K562 (cell line): Measurements from ENCODE around the gene ANKS1B.

Source experiments
- CEBPB ChIP-seq: fragments of 450-650 bp; IDR thresholded peaks from 2 replicates; pipeline ENCODE4 v1.6.1; 2016; ENCODE audit warnings: missing genetic modification characterization, missing compliant biosample characterization
- CREB1 ChIP-seq, 2 experiments: sonication (generic) in 1 of 2; formaldehyde crosslinking in 1 of 2; IDR thresholded peaks; 2 replicates each; pipeline versions ENCODE4 v1.6.1 to v1.8.0; 2012 to 2022; ENCODE audit warnings: inconsistent platforms in 1 of 2, mild to moderate bottlenecking in 1 of 2, missing genetic modification reagents in 1 of 2, moderate library complexity in 1 of 2
- CTCF ChIP-seq, 3 experiments: IDR thresholded peaks in 2 of 3; conservative IDR thresholded peaks in 1 of 3; 2 replicates each; pipeline ENCODE4 v1.5.1; 2011 to 2012; ENCODE audit warnings: low read length in 3 of 3, mild to moderate bottlenecking in 3 of 3, control low read depth in 2 of 3, improper control_type of control experiment in 1 of 3, inconsistent platforms in 1 of 3, low read depth in 1 of 3, mixed read lengths in 1 of 3, moderate library complexity in 1 of 3; ENCODE audit not compliant: insufficient read depth in 2 of 3
- EZH2 ChIP-seq: IDR thresholded peaks from 2 replicates; pipeline ENCODE4 v1.6.1; 2012; ENCODE audit warnings: low read depth, mild to moderate bottlenecking, inconsistent platforms, low read length, borderline replicate concordance
- FOXA1 ChIP-seq: fragments of 450-650 bp; IDR thresholded peaks from 2 replicates; pipeline ENCODE4 v1.6.1; 2016; ENCODE audit warnings: mild to moderate bottlenecking, borderline replicate concordance
- KAT7 ChIP-seq: sonication (generic); formaldehyde crosslinking; IDR thresholded peaks from 2 replicates; pipeline ENCODE4 v1.8.0; 2022; ENCODE audit warnings: missing genetic modification reagents, mild to moderate bottlenecking, borderline replicate concordance
- MAFF ChIP-seq: IDR thresholded peaks from 2 replicates; pipeline ENCODE4 v1.6.1; 2012; ENCODE audit warnings: low read length, improper control_type of control experiment
- NRF1 ChIP-seq, 2 experiments: fragments of 450-650 bp; IDR thresholded peaks in 1 of 2; conservative IDR thresholded peaks in 1 of 2; 2 replicates each; pipeline ENCODE4 v1.6.1; 2014; ENCODE audit warnings: mild to moderate bottlenecking in 2 of 2
- TCF7L2 ChIP-seq: fragments of 150-350 bp; IDR thresholded peaks from 2 replicates; pipeline ENCODE4 v1.6.1; 2016; ENCODE audit warnings: low read depth, mild to moderate bottlenecking, low read length, moderate library complexity

- TF ChIP-seq CTCF (IDR thresholded peaks at IDR 0.05 in 2 of 3, conservative IDR thresholded peaks at IDR 0.05 in 1 of 3; ENCODE audit: insufficient read depth in 2 of 3, low read depth in 1 of 3, low read length in 3 of 3) (no peak), CREB1 (IDR thresholded peaks at IDR 0.05) (no peak), CREB1 (CRISPR knock-in tag; IDR thresholded peaks at IDR 0.05) (no peak), KAT7 (no peak), EZH2 (no peak), TCF7L2 (no peak), NRF1 (conservative IDR thresholded peaks at IDR 0.05 in 1 of 2, IDR thresholded peaks at IDR 0.05 in 1 of 2) (no peak), CEBPB (tag) (no peak), FOXA1 (no peak), MAFF (no peak)
Measured at GRCh38 chr12:98701166-98701565, 1283.6 kb downstream of the ANKS1B start.
